Measurements from ENCODE around the gene MMEL1. TPM values are rescaled to one million over a fixed set of nuclear protein-coding genes. Genes with fewer than 3 reads are reported as not detected.

The MMEL1 gene
- total RNA-seq, 6 donors from 2014 or later = 2.9 to 5.5 (median 5.1) TPM; not detected in 2

GRCh38 chr1:2625311-2625710 is 7.5 kb downstream of the MMEL1 start:
- peaks cover 0 to 25% (median 18%) of the 10 kb centered on the region in 4 donors for H3K27me3 ChIP-seq
- 88 to 96% methylated on average over 10 of the region's 10 CpGs for WGBS, 2 donors
- no peak for DNase-seq
- ATAC-seq (ENCODE audit: low FRiP score in 2 of 2) = no peak
- no peak for TF ChIP-seq POLR2AphosphoS5 (IDR thresholded peaks at IDR 0.05)
- no peak for TF ChIP-seq EP300 (IDR thresholded peaks at IDR 0.05)
- TF ChIP-seq CTCF (IDR thresholded peaks at IDR 0.05) = no peak
- TF ChIP-seq POLR2A (IDR thresholded peaks at IDR 0.05) = no peak
- H3K36me3 ChIP-seq = no peaks in the 10 kb centered on the region
- H3K4me3 ChIP-seq = no peak overlapping the region
- no peak overlapping the region for H3K27ac ChIP-seq
- no peaks in the 10 kb centered on the region for H3K9me3 ChIP-seq
- H3K4me1 ChIP-seq = peaks cover 6 to 15% (median 8%) of the 10 kb centered on the region in 4 donors

- Histone ChIP-seq H3K27me3 (peaks cover 0 to 24% (median 17%) of the 10 kb centered on the region in 4 donors), H3K4me1 (peaks cover 6 to 15% (median 8%) of the 10 kb centered on the region in 4 donors), H3K9me3 (no peaks in the 10 kb centered on the region), H3K36me3 (no peaks in the 10 kb centered on the region), H3K4me3 (no peak overlapping the region), H3K27ac (no peak overlapping the region)
- no peak for TF ChIP-seq EP300 (IDR thresholded peaks at IDR 0.05)
- TF ChIP-seq POLR2A (IDR thresholded peaks at IDR 0.05) = no peak
- no peak for TF ChIP-seq CTCF (IDR thresholded peaks at IDR 0.05)
- TF ChIP-seq POLR2AphosphoS5 (IDR thresholded peaks at IDR 0.05) = no peak
- DNase-seq (no peak), ATAC-seq (ENCODE audit: low FRiP score in 2 of 2) (no peak)
- 82 to 83% methylated on average over 13 of the region's 13 CpGs for WGBS, 2 donors
Observed at GRCh38 chr1:2624735-2625300, 8.0 kb downstream of the MMEL1 start.

- Histone ChIP-seq H3K36me3 (no peaks in the 10 kb centered on the region), H3K27me3 (peaks cover 0 to 13% (median 10%) of the 10 kb centered on the region in 4 donors), H3K9me3 (no peaks in the 10 kb centered on the region), H3K27ac (no peak overlapping the region), H3K4me3 (no peak overlapping the region), H3K4me1 (peaks cover 2 to 8% (median 4%) of the 10 kb centered on the region in 4 donors)
- no peak for TF ChIP-seq EP300 (IDR thresholded peaks at IDR 0.05)
- no peak for TF ChIP-seq POLR2A (IDR thresholded peaks at IDR 0.05)
- no peak for TF ChIP-seq POLR2AphosphoS5 (IDR thresholded peaks at IDR 0.05)
- no peak for TF ChIP-seq CTCF (IDR thresholded peaks at IDR 0.05)
- ATAC-seq (ENCODE audit: low FRiP score in 2 of 2) (peak in 1 of 2 donors; percentile 38), DNase-seq (no peak)
- WGBS, 2 donors = 77 to 83% methylated on average over 10 to 12 of the region's 12 CpGs
Observed at GRCh38 chr1:2623571-2624337, 9.1 kb downstream of the MMEL1 start.

- H3K27me3 ChIP-seq = no peaks in the 10 kb centered on the region
- ATAC-seq (ENCODE audit: low FRiP score in 2 of 2) (no peak), DNase-seq (no peak)
- no peaks in the 10 kb centered on the region for H3K4me1 ChIP-seq
- no peak for TF ChIP-seq POLR2A (IDR thresholded peaks at IDR 0.05)
- TF ChIP-seq EP300 (IDR thresholded peaks at IDR 0.05) = no peak
- no peak for TF ChIP-seq POLR2AphosphoS5 (IDR thresholded peaks at IDR 0.05)
- TF ChIP-seq CTCF (IDR thresholded peaks at IDR 0.05) = no peak
- H3K36me3 ChIP-seq = no peaks in the 10 kb centered on the region
- 4 to 6% methylated on average over 1 of the region's 1 CpG for WGBS, 2 donors
- H3K9me3 ChIP-seq = peaks cover 0 to 9% (median 5%) of the 10 kb centered on the region in 4 donors
- H3K27ac ChIP-seq = no peak overlapping the region
- no peak overlapping the region for H3K4me3 ChIP-seq
Observed at GRCh38 chr1:2617971-2618470, 14.8 kb downstream of the MMEL1 start.
